Sigmoid colon (tissue), 7 donors: ENCODE data around the gene PRR20B. TPM values are rescaled to one million over a fixed set of nuclear protein-coding genes. Genes with fewer than 3 reads are reported as not detected.

ENCODE experiments used
- polyA plus RNA-seq, 3 donors: library from polyadenylated mRNA; stranded (reverse); fragments of 200-250 nt; gene quantifications; one replicate each; pipeline ENCODE4 v1.2.3, GENCODE V29; 2013
- small RNA-seq, 3 donors: library from RNA; depleted of rRNA; stranded (forward); fragments of <200 nt; gene quantifications; one replicate each; pipeline ENCODE3, GENCODE V24; 2016
- total RNA-seq, 4 donors: library from RNA; depleted of rRNA; stranded (reverse); fragments of >200 nt; gene quantifications; one replicate each; pipeline ENCODE4 v1.1.0, GENCODE V29; 2016
- donor health status: healthy with polysubstance abuse.
- donor health status: Bipolar disorder and iron deficiency.
- donor health status: healthy.

The PRR20B gene
- total and polyA plus RNA-seq, 7 donors: not detected

Small RNA genes lying within 50 kb of the gene (small RNA-seq; reads per million reads assigned to genes)
- 0 reads per million in 3 donors for gene PRR20FP

Other genes with a start within 250 kb of the PRR20B start
- not detected for gene PRR20A, start 6.6 kb upstream of the PRR20B start, total RNA-seq
- gene PRR20A, start 6.6 kb upstream of the PRR20B start, polyA plus RNA-seq: not detected
- not detected for gene PRR20C, start 6.6 kb downstream of the PRR20B start, total RNA-seq
- gene PRR20C, start 6.6 kb downstream of the PRR20B start, polyA plus RNA-seq: not detected
- not detected for gene PRR20D, start 13.1 kb downstream of the PRR20B start, total RNA-seq
- not detected for gene PRR20D, start 13.1 kb downstream of the PRR20B start, polyA plus RNA-seq
- not detected for gene PRR20E, start 19.7 kb downstream of the PRR20B start, total RNA-seq
- gene PRR20E, start 19.7 kb downstream of the PRR20B start, polyA plus RNA-seq: not detected